Left forelimb (tissue), 1 donor: ENCODE measurements around the gene TPK1.
A peak's percentile ranks its signal among the peaks of the same experiment; 100 is the strongest.

ENCODE experiments used
- DNase-seq: peaks from one replicate; pipeline ENCODE4 v3.0.0-alpha.2; 2018; ENCODE audit warnings: low spot score

The TPK1 gene

GRCh38 chr7:144835652-144836544, at the start of gene TPK1:
Gene TPK1, minus strand, starts transcription at chr7:144836053. Its CDS starts 451 bp downstream, at chr7:144835602.
- DNase-seq: peak; percentile 93

- no peak for DNase-seq
Measured at GRCh38 chr7:144885478-144885877, 49.6 kb upstream of the TPK1 start.

- no peak for DNase-seq
Measured at GRCh38 chr7:144884896-144885295, 49.0 kb upstream of the TPK1 start.

- DNase-seq: no peak
Measured at GRCh38 chr7:144873316-144873845, 37.5 kb upstream of the TPK1 start.

GRCh38 chr7:144869082-144869481, 33.2 kb upstream of the TPK1 start:
- DNase-seq: no peak

- DNase-seq: no peak
Measured at GRCh38 chr7:144866189-144866588, 30.3 kb upstream of the TPK1 start.

GRCh38 chr7:144863320-144863647, 27.4 kb upstream of the TPK1 start:
- no peak for DNase-seq

GRCh38 chr7:144862612-144863319, 26.9 kb upstream of the TPK1 start:
- DNase-seq: no peak

- no peak for DNase-seq
Measured at GRCh38 chr7:144859739-144860138, 23.9 kb upstream of the TPK1 start.

- no peak for DNase-seq
Measured at GRCh38 chr7:144857463-144857862, 21.6 kb upstream of the TPK1 start.

GRCh38 chr7:144854839-144855424, 19.1 kb upstream of the TPK1 start:
- no peak for DNase-seq

GRCh38 chr7:144853542-144853941, 17.7 kb upstream of the TPK1 start:
- DNase-seq: no peak

GRCh38 chr7:144848078-144848477, 12.2 kb upstream of the TPK1 start:
- DNase-seq: no peak

- DNase-seq: no peak
Measured at GRCh38 chr7:144842377-144842851, 6.6 kb upstream of the TPK1 start.

GRCh38 chr7:144836545-144836842, 641 bp upstream of the TPK1 start:
- no peak for DNase-seq

- DNase-seq: peak; percentile 78
Measured at GRCh38 chr7:144835155-144835611, 670 bp downstream of the TPK1 start.

GRCh38 chr7:144834641-144835144, 1.2 kb downstream of the TPK1 start:
- DNase-seq: peak; percentile 66

GRCh38 chr7:144830811-144831210, 5.0 kb downstream of the TPK1 start:
- DNase-seq: no peak

GRCh38 chr7:144830024-144830785, 5.6 kb downstream of the TPK1 start:
- DNase-seq: no peak

- DNase-seq: no peak
Measured at GRCh38 chr7:144827621-144828020, 8.2 kb downstream of the TPK1 start.

- no peak for DNase-seq
Measured at GRCh38 chr7:144826208-144826607, 9.6 kb downstream of the TPK1 start.

- no peak for DNase-seq
Measured at GRCh38 chr7:144824360-144824759, 11.5 kb downstream of the TPK1 start.
